IMR-90 (cell line): ENCODE results near the gene BLMH. TPM values are rescaled to one million over a fixed set of nuclear protein-coding genes. Genes with fewer than 3 reads are reported as not detected.

Experiments
- ATAC-seq: fragments of 200-7000 bp; cut with Tn5 transposase; 2 replicates; pipeline ENCODE4 v1.9.1; 2020; ENCODE audit warnings: low read depth, mild to moderate bottlenecking, moderate library complexity
- BruUV-seq: library from RNA; stranded (reverse); fragments of 400-500 nt; replicated peaks from 2 replicates; lab custom pipeline; 2021; lab: Mats Ljungman, UMichigan
- CTCF ChIA-PET: fragments of 300-600 bp; formaldehyde crosslinking; extraction: SDS; loops from one replicate; lab custom pipeline; 2021; ENCODE audit warnings: antibody characterized with exemption; lab: Yijun Ruan, JAX
- POLR2A ChIA-PET: fragments of 300-600 bp; sonication (Branson Sonifier 250); formaldehyde crosslinking; loops from one replicate; lab custom pipeline; 2022; ENCODE audit warnings: antibody characterized with exemption; ENCODE audit not compliant: unreplicated experiment; lab: Charles Lee
- DNase-seq: peaks from one replicate; pipeline ENCODE4 v3.0.0; 2013
- H2AFZ ChIP-seq: replicated peaks from 2 replicates; pipeline ENCODE3; 2013; ENCODE audit warnings: low read length, mild to moderate bottlenecking; ENCODE audit not compliant: poor library complexity
- H2AK5ac ChIP-seq: 2 replicates; pipeline ENCODE4 v1.6.1; 2013; ENCODE audit warnings: low read depth, low read length, inconsistent platforms
- H2AK9ac ChIP-seq: replicated peaks from 2 replicates; pipeline ENCODE3; 2013; ENCODE audit warnings: mild to moderate bottlenecking, low read depth, low read length, moderate library complexity; ENCODE audit not compliant: poor library complexity
- H2BK120ac ChIP-seq: 2 replicates; pipeline ENCODE4 v1.6.1; 2013; ENCODE audit warnings: low read depth, low read length, inconsistent platforms
- H2BK15ac ChIP-seq: 3 replicates; pipeline ENCODE4 v1.6.1; 2013; ENCODE audit warnings: low read depth, low read length, inconsistent platforms
- H2BK20ac ChIP-seq: 2 replicates; pipeline ENCODE4 v1.6.1; 2013; ENCODE audit warnings: low read depth, mild to moderate bottlenecking, inconsistent platforms, low read length, moderate library complexity
- H2BK5ac ChIP-seq: 2 replicates; pipeline ENCODE4 v1.6.1; 2013; ENCODE audit warnings: mild to moderate bottlenecking, low read depth, low read length, inconsistent platforms; ENCODE audit not compliant: poor library complexity, severe bottlenecking
- H3K14ac ChIP-seq: replicated peaks from 2 replicates; pipeline ENCODE4 v1.6.1; 2013; ENCODE audit warnings: low read depth, low read length, inconsistent platforms
- H3K18ac ChIP-seq: 2 replicates; pipeline ENCODE4 v1.6.1; 2013; ENCODE audit warnings: low read depth, low read length, control low read depth
- H3K23ac ChIP-seq: 2 replicates; pipeline ENCODE4 v1.6.1; 2013; ENCODE audit warnings: low read depth, low read length, inconsistent platforms
- H3K27ac ChIP-seq: 2 replicates; pipeline ENCODE4 v1.5.1; 2013; ENCODE audit warnings: mild to moderate bottlenecking, control low read depth, low read length; ENCODE audit not compliant: insufficient read depth
- H3K27me3 ChIP-seq: 2 replicates; pipeline ENCODE4 v1.6.1; 2013; ENCODE audit warnings: low read length; ENCODE audit not compliant: control insufficient read depth, insufficient read depth
- H3K36me3 ChIP-seq: 2 replicates; pipeline ENCODE4 v1.6.1; 2013; ENCODE audit warnings: low read length, mixed read lengths; ENCODE audit not compliant: control insufficient read depth, insufficient read depth
- H3K4ac ChIP-seq: 2 replicates; pipeline ENCODE4 v1.6.1; 2013; ENCODE audit warnings: low read depth, low read length, inconsistent platforms
- H3K4me1 ChIP-seq: 2 replicates; pipeline ENCODE4 v1.6.1; 2013; ENCODE audit warnings: low read length, mixed read lengths; ENCODE audit not compliant: control insufficient read depth, insufficient read depth
- H3K4me2 ChIP-seq: 2 replicates; pipeline ENCODE4 v1.6.1; 2013; ENCODE audit warnings: low read depth, mild to moderate bottlenecking, control low read depth, low read length, moderate library complexity
- H3K4me3 ChIP-seq: 2 replicates; pipeline ENCODE4 v1.5.1; 2013; ENCODE audit warnings: low read depth, mild to moderate bottlenecking, control low read depth, low read length, moderate library complexity; ENCODE audit not compliant: insufficient read depth
- H3K56ac ChIP-seq: 2 replicates; pipeline ENCODE4 v1.6.1; 2013; ENCODE audit warnings: low read length, inconsistent platforms; ENCODE audit not compliant: insufficient read depth; ENCODE audit errors: extremely low read depth
- H3K79me1 ChIP-seq, 2 experiments: 2 replicates each; pipeline ENCODE4 v1.6.1; 2013; ENCODE audit warnings: low read length in 2 of 2, inconsistent platforms in 1 of 2, low read depth in 1 of 2
- H3K9ac ChIP-seq: 2 replicates; pipeline ENCODE4 v1.6.1; 2013; ENCODE audit warnings: low read depth, low read length, control low read depth
- H3K9me1 ChIP-seq: 2 replicates; pipeline ENCODE4 v1.6.1; 2013; ENCODE audit warnings: low read length, inconsistent platforms; ENCODE audit not compliant: insufficient read depth
- H3K9me3 ChIP-seq: 2 replicates; pipeline ENCODE4 v1.6.1; 2013; ENCODE audit warnings: low read length; ENCODE audit not compliant: control insufficient read depth, insufficient read depth
- H4K20me1 ChIP-seq: 2 replicates; pipeline ENCODE4 v1.6.1; 2013; ENCODE audit warnings: low read length, inconsistent platforms; ENCODE audit not compliant: insufficient read depth
- H4K5ac ChIP-seq: 2 replicates; pipeline ENCODE4 v1.6.1; 2013; ENCODE audit warnings: mild to moderate bottlenecking, low read depth, low read length, control low read depth
- H4K8ac ChIP-seq, 2 experiments: 2 replicates each; pipeline ENCODE4 v1.6.1; 2013; ENCODE audit warnings: low read depth in 2 of 2, low read length in 2 of 2, control low read depth in 1 of 2, inconsistent platforms in 1 of 2
- H4K91ac ChIP-seq: 2 replicates; pipeline ENCODE4 v1.6.1; 2013; ENCODE audit warnings: low read depth, low read length, inconsistent platforms; ENCODE audit not compliant: insufficient read depth
- FOS ChIP-seq: fragments of 150-350 bp; IDR thresholded peaks from 2 replicates; pipeline ENCODE4 v1.6.1; 2016; ENCODE audit warnings: low read depth, low read length
- MAFK ChIP-seq: IDR thresholded peaks from 2 replicates; pipeline ENCODE4 v1.6.1; 2012; ENCODE audit warnings: low read depth, low read length, improper control_type of control experiment
- MAZ ChIP-seq: IDR thresholded peaks from 2 replicates; pipeline ENCODE4 v1.6.1; 2012; ENCODE audit warnings: low read depth, mild to moderate bottlenecking, low read length, improper control_type of control experiment, moderate library complexity, borderline replicate concordance
- RAD21 ChIP-seq: IDR thresholded peaks from 2 replicates; pipeline ENCODE4 v1.6.1; 2012; ENCODE audit warnings: low read length, improper control_type of control experiment
- SMC3 ChIP-seq: fragments of 150-350 bp; IDR thresholded peaks from 2 replicates; pipeline ENCODE4 v1.6.1; 2016; ENCODE audit warnings: low read depth, mild to moderate bottlenecking, antibody characterized with exemption, low read length, moderate library complexity
- WGBS, 2 experiments: methylation state at CpG; one replicate each; pipeline versions ENCODE4 v1.1.5 to v1.1.7; 2013; ENCODE audit warnings: missing lambda C conversion rate in 2 of 2; ENCODE audit not compliant: insufficient read length in 1 of 2; ENCODE audit errors: extremely low coverage in 2 of 2; 5-methylcytosine and 5-hydroxymethylcytosine counted together
- dilution Hi-C: fragments of 300-500 bp; cut with HindIII; formaldehyde crosslinking; loops from one replicate; pipeline ENCODE4 v1.14.3; 2018; ENCODE audit warnings: low sequenced_read_pairs; ENCODE audit not compliant: unreplicated experiment
- in situ Hi-C: fragments of 300-500 bp; cut with MboI; formaldehyde crosslinking; loops from 3 replicates; pipeline ENCODE4 v1.14.3; 2019; ENCODE audit warnings: low sequenced_read_pairs, inconsistent platforms, mixed read lengths
- intact Hi-C: fragments of 100-400 bp; cut with micrococcal nuclease; formaldehyde crosslinking; loops from 2 replicates; pipeline ENCODE4 v1.10.0; 2022
- polyA plus RNA-seq, 3 experiments: library from polyadenylated mRNA; depleted of rRNA; stranded (reverse); fragments of >200 nt; gene quantifications; 2 replicates each; pipeline ENCODE4 v1.2.3, GENCODE V29; 2012; ENCODE audit warnings: low replicate concordance in 1 of 3
- total RNA-seq: library from RNA; depleted of rRNA; stranded (reverse); fragments of >200 nt; gene quantifications from 2 replicates; pipeline ENCODE4 v1.2.3, GENCODE V29; 2012
- TF ChIP-seq, protein P1 (sequence below): fragments of 150-350 bp; IDR thresholded peaks from 2 replicates; pipeline ENCODE4 v1.6.1; 2017; ENCODE audit warnings: mild to moderate bottlenecking, antibody characterized with exemption, low read length, low read depth
- TF ChIP-seq, protein P2 (sequence below): conservative IDR thresholded peaks from 2 replicates; pipeline ENCODE4 v1.5.1; 2012; ENCODE audit warnings: mild to moderate bottlenecking, low read depth, low read length, improper control_type of control experiment

Gene BLMH
- total and polyA plus RNA-seq, 2 of the 4 experiments (the other 2 are of a cell fraction) = 17.3 to 20.8 TPM

DNA sequence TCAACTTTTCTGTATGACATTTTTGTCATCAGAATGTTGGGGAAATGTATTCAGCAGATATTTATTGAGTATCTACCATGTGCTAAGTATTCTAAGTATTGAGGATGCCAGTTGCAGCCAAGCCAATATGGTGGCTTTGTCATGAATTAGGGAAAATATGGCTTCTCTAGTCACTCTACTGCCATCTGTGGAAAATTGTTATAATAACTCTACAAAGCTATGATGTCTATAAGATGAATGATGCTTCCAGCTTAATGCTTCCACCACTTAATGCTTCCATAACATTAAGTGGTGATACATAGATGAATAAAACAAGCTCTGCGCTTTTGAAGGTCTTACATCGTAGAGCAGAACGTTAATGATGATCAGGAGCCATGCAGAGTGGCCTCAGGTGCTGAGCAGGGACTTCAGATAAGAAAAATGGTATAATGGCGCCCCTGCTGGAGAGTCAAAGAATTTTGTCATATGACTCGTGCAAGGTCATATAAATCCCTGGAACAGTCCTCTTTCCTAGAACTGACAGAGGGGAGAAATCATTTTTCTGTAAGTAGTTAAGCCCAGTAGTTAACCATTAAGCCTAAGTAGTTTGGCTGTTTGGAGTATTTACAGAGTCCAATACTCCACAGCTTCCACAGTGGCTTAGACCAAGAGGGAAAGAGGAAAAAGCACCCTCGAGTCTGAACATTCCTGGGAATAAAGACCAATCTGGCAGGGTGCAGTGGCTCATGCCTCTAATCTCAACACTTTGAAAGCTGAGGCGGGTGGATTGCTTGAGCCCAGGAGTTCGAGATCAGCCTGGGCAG, 44.8 kb upstream of the BLMH start:
- Histone ChIP-seq H3K36me3 (no peaks in the 10 kb centered on the region), H3K14ac (no peak overlapping the region), H2AK9ac (no peak overlapping the region), H2AFZ (no peak overlapping the region), H3K23ac (no peak overlapping the region), H3K9me1 (peaks cover 2% of the 10 kb centered on the region), H3K27ac (no peak overlapping the region), H3K79me1 (no peaks in the 10 kb centered on the region), H3K18ac (no peak overlapping the region), H3K27me3 (no peaks in the 10 kb centered on the region), H4K8ac (no peak overlapping the region), H3K9ac (no peak overlapping the region), H4K5ac (no peak overlapping the region), H3K4ac (no peak overlapping the region), H3K56ac (no peak overlapping the region), H4K20me1 (no peaks in the 10 kb centered on the region), H2BK15ac (no peak overlapping the region), H4K91ac (no peak overlapping the region), H2AK5ac (no peak overlapping the region), H2BK20ac (no peak overlapping the region), H2BK120ac (no peak overlapping the region), H3K4me2 (no peak overlapping the region), H3K4me3 (no peak overlapping the region), H3K4me1 (peaks cover 10% of the 10 kb centered on the region), H2BK5ac (no peak overlapping the region), H3K9me3 (no peaks in the 10 kb centered on the region)
- dilution Hi-C loops (no loop called here), in situ Hi-C loops (no loop called here), intact Hi-C loops (no loop called here)
- ATAC-seq (no peak), DNase-seq (peak; percentile 59)
- CTCF ChIA-PET = interaction anchor here (0.6 to 1.0 kb wide), 6 partner anchors 9 to 232 kb away, joined by 3 to 5 read pairs (median 4); partner anchors contain the start of gene BLMH
- TF ChIP-seq MAFK (0 out of 2 replicates have a peak, but pooled peaks have one; percentile 4), FOS (no peak), MAZ (no peak), SMC3 (peak; percentile 20; the same call in 1 of the 2 replicates), RAD21 (peak; percentile 59)
- TF ChIP-seq, protein P1, sequence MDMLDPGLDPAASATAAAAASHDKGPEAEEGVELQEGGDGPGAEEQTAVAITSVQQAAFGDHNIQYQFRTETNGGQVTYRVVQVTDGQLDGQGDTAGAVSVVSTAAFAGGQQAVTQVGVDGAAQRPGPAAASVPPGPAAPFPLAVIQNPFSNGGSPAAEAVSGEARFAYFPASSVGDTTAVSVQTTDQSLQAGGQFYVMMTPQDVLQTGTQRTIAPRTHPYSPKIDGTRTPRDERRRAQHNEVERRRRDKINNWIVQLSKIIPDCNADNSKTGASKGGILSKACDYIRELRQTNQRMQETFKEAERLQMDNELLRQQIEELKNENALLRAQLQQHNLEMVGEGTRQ = no peak
- TF ChIP-seq, protein P2, sequence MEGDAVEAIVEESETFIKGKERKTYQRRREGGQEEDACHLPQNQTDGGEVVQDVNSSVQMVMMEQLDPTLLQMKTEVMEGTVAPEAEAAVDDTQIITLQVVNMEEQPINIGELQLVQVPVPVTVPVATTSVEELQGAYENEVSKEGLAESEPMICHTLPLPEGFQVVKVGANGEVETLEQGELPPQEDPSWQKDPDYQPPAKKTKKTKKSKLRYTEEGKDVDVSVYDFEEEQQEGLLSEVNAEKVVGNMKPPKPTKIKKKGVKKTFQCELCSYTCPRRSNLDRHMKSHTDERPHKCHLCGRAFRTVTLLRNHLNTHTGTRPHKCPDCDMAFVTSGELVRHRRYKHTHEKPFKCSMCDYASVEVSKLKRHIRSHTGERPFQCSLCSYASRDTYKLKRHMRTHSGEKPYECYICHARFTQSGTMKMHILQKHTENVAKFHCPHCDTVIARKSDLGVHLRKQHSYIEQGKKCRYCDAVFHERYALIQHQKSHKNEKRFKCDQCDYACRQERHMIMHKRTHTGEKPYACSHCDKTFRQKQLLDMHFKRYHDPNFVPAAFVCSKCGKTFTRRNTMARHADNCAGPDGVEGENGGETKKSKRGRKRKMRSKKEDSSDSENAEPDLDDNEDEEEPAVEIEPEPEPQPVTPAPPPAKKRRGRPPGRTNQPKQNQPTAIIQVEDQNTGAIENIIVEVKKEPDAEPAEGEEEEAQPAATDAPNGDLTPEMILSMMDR = peak; percentile 55
- POLR2A ChIA-PET = no interaction called here
- WGBS, 2 experiments = 40% methylated on average over 1 of the region's 8 CpGs; no CpG with 5 or more reads in 1 of the 2 experiments
- BruUV-seq = no TSS peak
